HepG2 (cell line): ENCODE results near the gene CD7. TPM values are rescaled to one million over a fixed set of nuclear protein-coding genes. Genes with fewer than 3 reads are reported as not detected.

ENCODE experiments used
- AHR ChIP-seq: IDR thresholded peaks from 2 replicates; pipeline ENCODE4 v1.6.1; 2018; ENCODE audit warnings: missing genetic modification reagents, missing compliant biosample characterization
- BRD4 ChIP-seq: sonication (generic); formaldehyde crosslinking; IDR thresholded peaks from 2 replicates; pipeline ENCODE4 v1.4.0; 2020; ENCODE audit warnings: missing genetic modification reagents
- FOXK2 ChIP-seq: fragments of 450-650 bp; IDR thresholded peaks from 2 replicates; pipeline ENCODE4 v1.6.1; 2016
- MAZ ChIP-seq, 2 experiments: sonication (generic) in 1 of 2; formaldehyde crosslinking in 1 of 2; IDR thresholded peaks; 2 replicates each; pipeline versions ENCODE4 v1.5.0 to v1.6.1; 2012 to 2020; ENCODE audit warnings: low read depth in 2 of 2, mild to moderate bottlenecking in 2 of 2, borderline replicate concordance in 1 of 2, improper control_type of control experiment in 1 of 2, low read length in 1 of 2, missing genetic modification reagents in 1 of 2, moderate library complexity in 1 of 2
- MED1 ChIP-seq: sonication (generic); formaldehyde crosslinking; IDR thresholded peaks from 2 replicates; pipeline ENCODE4 v1.4.0; 2020; ENCODE audit warnings: missing genetic modification reagents
- SP4 ChIP-seq: sonication (generic); formaldehyde crosslinking; IDR thresholded peaks from 2 replicates; pipeline ENCODE4 v1.8.1; 2023; ENCODE audit warnings: mild to moderate bottlenecking, missing genetic modification reagents
- SRSF1 ChIP-seq: fragments of 200-400 bp; formaldehyde crosslinking; optimal IDR thresholded peaks from 2 replicates; pipeline ENCODE3; 2017; ENCODE audit warnings: mild to moderate bottlenecking, low read depth, low read length, moderate library complexity
- ZMYM4 ChIP-seq: sonication (generic); formaldehyde crosslinking; IDR thresholded peaks from 2 replicates; pipeline ENCODE4 v1.8.1; 2023; ENCODE audit warnings: mild to moderate bottlenecking, missing genetic modification reagents
- ZNF124 ChIP-seq: sonication (generic); formaldehyde crosslinking; IDR thresholded peaks from 2 replicates; pipeline ENCODE4 v1.4.0; 2020; ENCODE audit warnings: missing genetic modification reagents
- ZNF484 ChIP-seq: sonication (generic); formaldehyde crosslinking; IDR thresholded peaks from 2 replicates; pipeline ENCODE4 v1.5.1; 2020; ENCODE audit warnings: mild to moderate bottlenecking, low read depth, missing genetic modification reagents, borderline replicate concordance
- ZSCAN30 ChIP-seq: sonication (generic); formaldehyde crosslinking; IDR thresholded peaks from 2 replicates; pipeline ENCODE4 v1.5.0; 2020; ENCODE audit warnings: mild to moderate bottlenecking, missing genetic modification reagents
- polyA plus RNA-seq, 8 experiments: library from polyadenylated mRNA; depleted of rRNA in 3 of 8; stranded (reverse) in 7 of 8; unstranded in 1 of 8; fragments of >200 nt; fragmentation: Illumina TruSeq in 4 of 8; extraction: Trizol in 4 of 8; gene quantifications; 2 replicates each; pipeline versions ENCODE4 v1.2.1 to v1.2.3, GENCODE V29; 2011 to 2016; ENCODE audit warnings: low read depth in 4 of 8, missing spikeins in 1 of 8, mixed read lengths in 1 of 8; ENCODE audit not compliant: insufficient read depth in 1 of 8
- total RNA-seq, 5 experiments: library from RNA; depleted of rRNA; stranded (reverse); fragments of >200 nt; fragmentation: Illumina TruSeq; extraction: Trizol; gene quantifications; 2 replicates each; pipeline ENCODE4 v1.2.3, GENCODE V29; 2016; ENCODE audit warnings: low read depth in 1 of 5
- TF ChIP-seq, protein P1 (sequence below): IDR thresholded peaks from 2 replicates; pipeline ENCODE4 v1.6.1; 2016
- TF ChIP-seq, protein P2 (sequence below): sonication (generic); formaldehyde crosslinking; IDR thresholded peaks from 2 replicates; pipeline ENCODE4 v1.8.1; 2023; ENCODE audit warnings: mild to moderate bottlenecking, moderate library complexity, missing genetic modification reagents
- TF ChIP-seq, protein P3 (sequence below): sonication (generic); formaldehyde crosslinking; IDR thresholded peaks from 2 replicates; pipeline ENCODE4 v1.4.0; 2020; ENCODE audit warnings: missing genetic modification reagents, low read depth, mild to moderate bottlenecking, borderline replicate concordance
- TF ChIP-seq, protein P4 (sequence below): sonication (generic); formaldehyde crosslinking; IDR thresholded peaks from 2 replicates; pipeline ENCODE4 v1.5.0; 2020; ENCODE audit warnings: missing genetic modification reagents
- TF ChIP-seq, protein P5 (sequence below): sonication (generic); formaldehyde crosslinking; IDR thresholded peaks from 2 replicates; pipeline ENCODE4 v1.5.1; 2020; ENCODE audit warnings: mild to moderate bottlenecking, missing genetic modification reagents, moderate library complexity
- TF ChIP-seq, protein P6 (sequence below): sonication (generic); formaldehyde crosslinking; IDR thresholded peaks from 2 replicates; pipeline ENCODE4 v1.5.0; 2020; ENCODE audit warnings: missing genetic modification reagents

The CD7 gene
- total and polyA plus RNA-seq, 2 of the 13 experiments (the other 11 are each of a cell fraction or from before 2014, with no cell fraction given), result 67.6 to 76.4 TPM

DNA sequence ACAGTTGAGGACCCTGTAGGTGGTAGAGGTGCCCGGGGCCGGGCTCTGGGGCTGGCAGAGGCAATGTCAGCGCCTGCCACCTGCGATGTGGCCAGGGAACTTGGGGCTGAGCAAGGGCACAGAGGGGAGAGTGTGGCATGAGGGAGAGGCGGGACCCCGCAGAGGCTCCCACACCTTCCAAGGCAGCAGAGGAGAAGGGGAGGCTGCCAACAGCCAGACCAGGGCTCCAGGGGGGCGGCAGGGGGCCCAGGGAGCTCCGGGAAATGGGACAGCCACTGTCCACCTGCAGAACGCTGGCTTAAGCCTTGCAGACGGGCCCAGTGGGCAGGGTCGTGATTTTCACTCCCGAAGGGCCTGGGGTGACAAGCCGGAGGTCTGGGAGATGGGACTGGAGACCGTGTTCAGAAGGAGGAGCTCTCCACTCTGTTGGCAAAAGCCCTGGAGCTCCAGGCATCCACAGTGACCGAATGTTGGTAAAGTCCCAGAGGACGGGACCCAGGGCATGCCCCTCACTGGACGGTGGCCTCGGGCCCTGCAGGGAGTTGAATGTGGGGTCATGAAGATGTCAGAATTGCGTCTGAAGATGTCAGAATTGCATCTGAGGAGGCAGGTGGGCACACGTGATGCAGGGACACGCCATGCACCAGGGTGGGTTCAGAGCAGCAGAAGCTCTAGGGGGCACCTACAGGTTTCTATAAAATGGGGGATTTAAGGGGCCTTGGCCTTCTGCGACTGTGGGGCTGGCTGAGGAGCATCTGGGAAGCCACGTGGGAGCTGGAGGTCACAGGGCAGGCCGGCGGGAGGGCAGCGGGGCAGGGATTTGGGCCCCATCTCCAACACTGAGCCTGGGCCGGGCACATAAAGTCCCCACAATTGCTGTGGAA, 18.6 kb downstream of the CD7 start (continued):
- TF ChIP-seq, protein P1, sequence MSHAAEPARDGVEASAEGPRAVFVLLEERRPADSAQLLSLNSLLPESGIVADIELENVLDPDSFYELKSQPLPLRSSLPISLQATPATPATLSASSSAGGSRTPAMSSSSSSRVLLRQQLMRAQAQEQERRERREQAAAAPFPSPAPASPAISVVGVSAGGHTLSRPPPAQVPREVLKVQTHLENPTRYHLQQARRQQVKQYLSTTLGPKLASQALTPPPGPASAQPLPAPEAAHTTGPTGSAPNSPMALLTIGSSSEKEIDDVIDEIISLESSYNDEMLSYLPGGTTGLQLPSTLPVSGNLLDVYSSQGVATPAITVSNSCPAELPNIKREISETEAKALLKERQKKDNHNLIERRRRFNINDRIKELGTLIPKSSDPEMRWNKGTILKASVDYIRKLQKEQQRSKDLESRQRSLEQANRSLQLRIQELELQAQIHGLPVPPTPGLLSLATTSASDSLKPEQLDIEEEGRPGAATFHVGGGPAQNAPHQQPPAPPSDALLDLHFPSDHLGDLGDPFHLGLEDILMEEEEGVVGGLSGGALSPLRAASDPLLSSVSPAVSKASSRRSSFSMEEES (CRISPR knock-in tag), result 0 out of 2 replicates have a peak, but pooled peaks have one; percentile 40
- TF ChIP-seq ZNF124 (no peak), ZNF484 (CRISPR knock-in tag) (no peak), SP4 (CRISPR knock-in tag) (no peak), MAZ (IDR thresholded peaks at IDR 0.05; ENCODE audit: borderline replicate concordance, low read depth, low read length) (no peak), MAZ (CRISPR knock-in tag; IDR thresholded peaks at IDR 0.05; ENCODE audit: low read depth) (no peak), SRSF1 (no peak), BRD4 (CRISPR knock-in tag) (no peak), FOXK2 (no peak), AHR (CRISPR knock-in tag) (no peak), ZMYM4 (CRISPR knock-in tag) (0 out of 2 replicates have a peak, but pooled peaks have one; percentile 0), ZSCAN30 (CRISPR knock-in tag) (0 out of 2 replicates have a peak, but pooled peaks have one; percentile 59), MED1 (CRISPR knock-in tag) (no peak)
- TF ChIP-seq, protein P2, sequence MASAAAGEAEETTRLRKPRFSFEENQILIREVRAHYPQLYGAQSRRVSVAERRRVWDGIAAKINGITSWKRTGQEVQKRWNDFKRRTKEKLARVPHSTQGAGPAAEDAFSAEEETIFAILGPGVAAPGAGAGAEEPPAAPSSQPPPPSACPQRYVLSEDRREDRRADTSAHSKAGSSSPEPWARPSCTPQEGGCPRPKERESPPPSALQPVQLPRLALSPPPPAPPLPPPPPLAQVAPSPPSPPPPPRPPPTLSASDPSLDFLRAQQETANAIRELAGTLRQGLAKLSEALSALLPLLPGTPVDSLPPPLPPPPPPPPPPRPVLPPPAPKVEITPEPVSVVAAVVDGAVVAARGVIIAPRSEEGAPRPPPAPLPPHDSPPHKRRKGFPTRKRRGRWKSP, result no peak
- TF ChIP-seq, protein P3, sequence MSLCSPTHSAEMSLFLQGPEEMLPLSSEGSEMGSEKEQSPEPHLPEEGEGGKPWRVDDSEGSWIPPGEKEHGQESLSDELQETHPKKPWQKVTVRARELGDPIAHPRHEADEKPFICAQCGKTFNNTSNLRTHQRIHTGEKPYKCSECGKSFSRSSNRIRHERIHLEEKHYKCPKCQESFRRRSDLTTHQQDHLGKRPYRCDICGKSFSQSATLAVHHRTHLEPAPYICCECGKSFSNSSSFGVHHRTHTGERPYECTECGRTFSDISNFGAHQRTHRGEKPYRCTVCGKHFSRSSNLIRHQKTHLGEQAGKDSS (CRISPR knock-in tag), result no peak
- TF ChIP-seq, protein P4, sequence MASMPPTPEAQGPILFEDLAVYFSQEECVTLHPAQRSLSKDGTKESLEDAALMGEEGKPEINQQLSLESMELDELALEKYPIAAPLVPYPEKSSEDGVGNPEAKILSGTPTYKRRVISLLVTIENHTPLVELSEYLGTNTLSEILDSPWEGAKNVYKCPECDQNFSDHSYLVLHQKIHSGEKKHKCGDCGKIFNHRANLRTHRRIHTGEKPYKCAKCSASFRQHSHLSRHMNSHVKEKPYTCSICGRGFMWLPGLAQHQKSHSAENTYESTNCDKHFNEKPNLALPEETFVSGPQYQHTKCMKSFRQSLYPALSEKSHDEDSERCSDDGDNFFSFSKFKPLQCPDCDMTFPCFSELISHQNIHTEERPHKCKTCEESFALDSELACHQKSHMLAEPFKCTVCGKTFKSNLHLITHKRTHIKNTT (CRISPR knock-in tag), result no peak
- TF ChIP-seq, protein P5, sequence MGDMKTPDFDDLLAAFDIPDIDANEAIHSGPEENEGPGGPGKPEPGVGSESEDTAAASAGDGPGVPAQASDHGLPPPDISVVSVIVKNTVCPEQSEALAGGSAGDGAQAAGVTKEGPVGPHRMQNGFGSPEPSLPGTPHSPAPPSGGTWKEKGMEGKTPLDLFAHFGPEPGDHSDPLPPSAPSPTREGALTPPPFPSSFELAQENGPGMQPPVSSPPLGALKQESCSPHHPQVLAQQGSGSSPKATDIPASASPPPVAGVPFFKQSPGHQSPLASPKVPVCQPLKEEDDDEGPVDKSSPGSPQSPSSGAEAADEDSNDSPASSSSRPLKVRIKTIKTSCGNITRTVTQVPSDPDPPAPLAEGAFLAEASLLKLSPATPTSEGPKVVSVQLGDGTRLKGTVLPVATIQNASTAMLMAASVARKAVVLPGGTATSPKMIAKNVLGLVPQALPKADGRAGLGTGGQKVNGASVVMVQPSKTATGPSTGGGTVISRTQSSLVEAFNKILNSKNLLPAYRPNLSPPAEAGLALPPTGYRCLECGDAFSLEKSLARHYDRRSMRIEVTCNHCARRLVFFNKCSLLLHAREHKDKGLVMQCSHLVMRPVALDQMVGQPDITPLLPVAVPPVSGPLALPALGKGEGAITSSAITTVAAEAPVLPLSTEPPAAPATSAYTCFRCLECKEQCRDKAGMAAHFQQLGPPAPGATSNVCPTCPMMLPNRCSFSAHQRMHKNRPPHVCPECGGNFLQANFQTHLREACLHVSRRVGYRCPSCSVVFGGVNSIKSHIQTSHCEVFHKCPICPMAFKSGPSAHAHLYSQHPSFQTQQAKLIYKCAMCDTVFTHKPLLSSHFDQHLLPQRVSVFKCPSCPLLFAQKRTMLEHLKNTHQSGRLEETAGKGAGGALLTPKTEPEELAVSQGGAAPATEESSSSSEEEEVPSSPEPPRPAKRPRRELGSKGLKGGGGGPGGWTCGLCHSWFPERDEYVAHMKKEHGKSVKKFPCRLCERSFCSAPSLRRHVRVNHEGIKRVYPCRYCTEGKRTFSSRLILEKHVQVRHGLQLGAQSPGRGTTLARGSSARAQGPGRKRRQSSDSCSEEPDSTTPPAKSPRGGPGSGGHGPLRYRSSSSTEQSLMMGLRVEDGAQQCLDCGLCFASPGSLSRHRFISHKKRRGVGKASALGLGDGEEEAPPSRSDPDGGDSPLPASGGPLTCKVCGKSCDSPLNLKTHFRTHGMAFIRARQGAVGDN, result peak; percentile 36
- TF ChIP-seq, protein P6, sequence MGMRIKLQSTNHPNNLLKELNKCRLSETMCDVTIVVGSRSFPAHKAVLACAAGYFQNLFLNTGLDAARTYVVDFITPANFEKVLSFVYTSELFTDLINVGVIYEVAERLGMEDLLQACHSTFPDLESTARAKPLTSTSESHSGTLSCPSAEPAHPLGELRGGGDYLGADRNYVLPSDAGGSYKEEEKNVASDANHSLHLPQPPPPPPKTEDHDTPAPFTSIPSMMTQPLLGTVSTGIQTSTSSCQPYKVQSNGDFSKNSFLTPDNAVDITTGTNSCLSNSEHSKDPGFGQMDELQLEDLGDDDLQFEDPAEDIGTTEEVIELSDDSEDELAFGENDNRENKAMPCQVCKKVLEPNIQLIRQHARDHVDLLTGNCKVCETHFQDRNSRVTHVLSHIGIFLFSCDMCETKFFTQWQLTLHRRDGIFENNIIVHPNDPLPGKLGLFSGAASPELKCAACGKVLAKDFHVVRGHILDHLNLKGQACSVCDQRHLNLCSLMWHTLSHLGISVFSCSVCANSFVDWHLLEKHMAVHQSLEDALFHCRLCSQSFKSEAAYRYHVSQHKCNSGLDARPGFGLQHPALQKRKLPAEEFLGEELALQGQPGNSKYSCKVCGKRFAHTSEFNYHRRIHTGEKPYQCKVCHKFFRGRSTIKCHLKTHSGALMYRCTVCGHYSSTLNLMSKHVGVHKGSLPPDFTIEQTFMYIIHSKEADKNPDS (CRISPR knock-in tag), result 0 out of 2 replicates have a peak, but pooled peaks have one; percentile 9
